ENCODE measurements around the gene SLC12A2.

SLC12A2 gene

GRCh38 chr5:128082551-128083032 lies 974 bp upstream of the SLC12A2 start:
- FAIRE-seq (no peak), DNase-seq (ENCODE audit: insufficient read length, low spot score) (no peak)
- TF ChIP-seq POLR2A (IDR thresholded peaks at IDR 0.05; ENCODE audit: low read depth, low read length): no peak

GRCh38 chr5:128083811-128084227 lies 253 bp downstream of the SLC12A2 start:
- peak; percentile 78 for TF ChIP-seq POLR2A (IDR thresholded peaks at IDR 0.05; ENCODE audit: low read depth, low read length)
- DNase-seq (ENCODE audit: insufficient read length, low spot score) (no peak), FAIRE-seq (no peak)

DNA sequence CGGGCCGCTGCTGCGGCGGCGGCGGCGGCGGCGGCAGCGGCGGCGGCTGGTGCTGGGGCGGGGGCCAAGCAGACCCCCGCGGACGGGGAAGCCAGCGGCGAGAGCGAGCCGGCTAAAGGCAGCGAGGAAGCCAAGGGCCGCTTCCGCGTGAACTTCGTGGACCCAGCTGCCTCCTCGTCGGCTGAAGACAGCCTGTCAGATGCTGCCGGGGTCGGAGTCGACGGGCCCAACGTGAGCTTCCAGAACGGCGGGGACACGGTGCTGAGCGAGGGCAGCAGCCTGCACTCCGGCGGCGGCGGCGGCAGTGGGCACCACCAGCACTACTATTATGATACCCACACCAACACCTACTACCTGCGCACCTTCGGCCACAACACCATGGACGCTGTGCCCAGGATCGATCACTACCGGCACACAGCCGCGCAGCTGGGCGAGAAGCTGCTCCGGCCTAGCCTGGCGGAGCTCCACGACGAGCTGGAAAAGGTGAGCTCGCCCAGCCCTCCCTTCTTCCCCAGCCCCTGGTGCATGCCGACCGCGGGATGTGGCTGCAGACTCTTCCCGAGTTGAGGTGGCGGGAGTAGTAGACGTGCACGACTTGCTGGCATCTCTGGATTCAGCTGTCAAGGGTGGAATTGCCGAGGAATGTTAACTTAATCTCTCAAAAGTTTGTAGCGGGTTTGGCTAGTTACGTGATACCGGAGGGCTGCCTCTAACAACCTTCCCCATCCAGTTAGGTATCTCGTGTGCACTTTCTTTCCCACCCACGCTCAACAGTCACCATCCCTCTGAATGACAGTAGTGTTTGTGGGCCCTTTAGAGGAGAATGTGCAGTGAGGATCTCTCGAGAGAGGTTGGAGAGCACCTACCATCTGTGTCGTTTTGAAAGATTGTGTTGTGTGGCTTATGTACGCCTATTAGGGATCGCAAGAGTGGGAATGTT lies 932 bp downstream of the SLC12A2 start:
- DNase-seq (ENCODE audit: insufficient read length, low spot score) (no peak), FAIRE-seq (no peak)
- no peak for TF ChIP-seq POLR2A (IDR thresholded peaks at IDR 0.05; ENCODE audit: low read depth, low read length)

- FAIRE-seq (no peak), DNase-seq (ENCODE audit: insufficient read length, low spot score) (no peak)
- TF ChIP-seq POLR2A (IDR thresholded peaks at IDR 0.05; ENCODE audit: low read depth, low read length): no peak
Measured at GRCh38 chr5:128085413-128085812, 1.8 kb downstream of the SLC12A2 start.

- no peak for FAIRE-seq
- DNase-seq (ENCODE audit: insufficient read length, low spot score): no peak
- no peak for TF ChIP-seq POLR2A (IDR thresholded peaks at IDR 0.05; ENCODE audit: low read depth, low read length)
Measured at GRCh38 chr5:128091579-128091978, 8.0 kb downstream of the SLC12A2 start.

DNA sequence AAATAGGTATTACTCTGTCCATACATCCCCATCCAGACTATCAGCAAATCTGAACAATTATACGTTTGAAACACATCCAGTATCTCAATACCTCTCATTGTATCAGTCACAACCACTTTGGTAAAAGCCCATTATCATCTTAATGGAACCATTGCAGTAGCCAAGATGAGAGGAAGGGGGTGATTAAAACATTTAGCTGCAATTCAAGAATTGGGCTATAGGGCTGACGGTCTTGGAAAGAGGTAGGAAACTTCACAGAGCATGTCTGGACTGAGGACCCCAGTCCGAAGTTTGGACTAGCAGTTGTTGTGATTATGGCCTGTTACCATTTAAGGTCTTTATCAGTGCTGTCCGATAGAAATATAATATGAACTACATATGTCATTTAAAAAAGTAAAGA lies 8.6 kb downstream of the SLC12A2 start:
- TF ChIP-seq POLR2A (IDR thresholded peaks at IDR 0.05; ENCODE audit: low read depth, low read length): no peak
- DNase-seq (ENCODE audit: insufficient read length, low spot score): no peak
- FAIRE-seq: no peak

DNA sequence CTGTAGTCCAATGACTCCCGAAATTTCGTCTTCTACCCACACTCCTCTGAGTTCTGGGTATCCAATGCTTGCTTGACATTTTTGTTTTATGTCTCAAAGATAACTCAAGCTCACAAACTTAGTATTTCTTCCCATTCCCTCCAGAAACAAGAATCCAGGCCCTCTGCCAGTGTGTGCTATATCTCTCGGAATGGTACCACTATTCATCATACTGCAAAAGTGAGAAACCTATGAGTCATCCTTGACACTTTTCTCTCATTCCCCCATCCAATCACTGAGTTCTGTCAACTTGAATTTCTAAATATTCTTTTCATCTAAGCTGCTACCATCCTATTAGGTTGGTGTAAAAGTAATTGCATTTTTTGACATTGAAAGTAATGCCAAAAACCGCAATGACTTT lies 9.8 kb downstream of the SLC12A2 start:
- FAIRE-seq (no peak), DNase-seq (ENCODE audit: insufficient read length, low spot score) (no peak)
- no peak for TF ChIP-seq POLR2A (IDR thresholded peaks at IDR 0.05; ENCODE audit: low read depth, low read length)

DNA sequence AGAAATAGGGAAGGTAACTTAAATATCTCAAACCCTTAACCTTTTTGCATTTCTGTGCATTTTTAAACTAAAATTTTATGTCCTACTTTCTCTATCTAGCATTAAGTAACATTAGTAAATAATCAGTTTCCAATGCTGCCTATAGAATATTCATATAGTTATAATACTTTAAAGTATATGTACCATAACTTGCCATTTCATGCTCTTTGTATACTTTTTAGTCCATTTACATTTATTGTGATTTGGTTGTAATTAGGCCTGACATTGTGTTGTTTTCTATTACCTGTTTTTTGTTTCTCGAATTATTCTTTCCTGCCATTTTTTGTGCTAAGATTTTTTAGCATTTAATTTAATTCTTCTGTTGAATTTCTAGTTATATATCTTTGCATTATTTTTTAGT lies 13.7 kb downstream of the SLC12A2 start:
- FAIRE-seq (no peak), DNase-seq (ENCODE audit: insufficient read length, low spot score) (no peak)
- no peak for TF ChIP-seq POLR2A (IDR thresholded peaks at IDR 0.05; ENCODE audit: low read depth, low read length)

GRCh38 chr5:128097781-128098180 lies 14.2 kb downstream of the SLC12A2 start:
- DNase-seq (ENCODE audit: insufficient read length, low spot score): no peak
- FAIRE-seq: no peak
- no peak for TF ChIP-seq POLR2A (IDR thresholded peaks at IDR 0.05; ENCODE audit: low read depth, low read length)

GRCh38 chr5:128099944-128100343 lies 16.4 kb downstream of the SLC12A2 start:
- DNase-seq (ENCODE audit: insufficient read length, low spot score) (no peak), FAIRE-seq (no peak)
- no peak for TF ChIP-seq POLR2A (IDR thresholded peaks at IDR 0.05; ENCODE audit: low read depth, low read length)

DNA sequence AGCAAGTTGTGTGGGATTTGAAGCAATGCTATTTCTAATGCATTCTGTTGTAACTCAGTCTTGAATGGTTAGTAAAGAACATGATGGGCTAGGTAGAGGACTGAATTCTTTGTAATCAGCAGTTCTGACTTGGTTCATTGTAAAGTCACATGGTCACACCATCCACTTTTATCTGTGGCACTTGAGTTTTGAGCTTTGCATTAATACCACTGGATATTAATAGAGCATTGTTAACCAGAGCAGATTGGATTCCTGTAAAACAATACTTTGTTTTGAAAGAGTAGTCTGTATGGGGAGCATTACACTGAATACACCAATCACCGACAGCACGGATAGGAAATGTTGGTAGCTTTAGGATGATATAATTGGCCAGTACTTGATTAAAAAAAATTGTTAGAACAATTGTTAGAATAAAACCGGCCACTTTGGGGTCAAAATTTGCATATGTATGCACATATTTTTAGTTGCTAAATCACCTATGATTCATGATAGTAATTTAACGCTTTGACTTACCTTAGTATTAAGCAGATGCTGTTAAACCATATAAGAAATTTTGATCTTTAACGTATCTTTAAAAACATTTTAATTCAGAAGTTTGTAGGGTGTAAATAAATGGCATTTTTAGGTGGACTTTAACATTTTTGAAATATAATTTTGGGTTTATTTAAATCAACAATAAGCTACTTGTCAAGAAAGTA lies 17.4 kb downstream of the SLC12A2 start:
- no peak for TF ChIP-seq POLR2A (IDR thresholded peaks at IDR 0.05; ENCODE audit: low read depth, low read length)
- DNase-seq (ENCODE audit: insufficient read length, low spot score) (no peak), FAIRE-seq (no peak)

DNA sequence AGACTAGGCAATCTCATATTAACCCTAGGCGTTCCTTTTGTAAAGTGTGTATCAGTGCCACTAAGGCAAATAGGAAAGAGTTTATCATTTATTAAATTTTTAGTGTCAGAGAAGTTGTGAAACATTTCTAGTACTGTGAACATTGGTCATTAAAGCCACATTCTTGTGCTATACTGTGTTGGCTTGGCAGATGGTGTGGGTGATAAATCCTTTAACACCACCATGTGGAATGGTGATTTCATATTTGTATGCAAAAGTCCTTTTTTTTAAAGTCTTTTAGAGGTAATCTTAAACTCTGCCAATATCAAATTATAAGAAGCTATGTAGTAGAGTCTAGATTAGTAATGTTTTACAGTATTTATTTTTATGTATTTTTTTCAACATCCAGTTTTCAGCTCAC lies 18.1 kb downstream of the SLC12A2 start:
- FAIRE-seq (no peak), DNase-seq (ENCODE audit: insufficient read length, low spot score) (no peak)
- TF ChIP-seq POLR2A (IDR thresholded peaks at IDR 0.05; ENCODE audit: low read depth, low read length): no peak

- FAIRE-seq: no peak
- no peak for DNase-seq (ENCODE audit: insufficient read length, low spot score)
- TF ChIP-seq POLR2A (IDR thresholded peaks at IDR 0.05; ENCODE audit: low read depth, low read length): no peak
Measured at GRCh38 chr5:128105203-128105602, 21.6 kb downstream of the SLC12A2 start.

- FAIRE-seq (no peak), DNase-seq (ENCODE audit: insufficient read length, low spot score) (no peak)
- TF ChIP-seq POLR2A (IDR thresholded peaks at IDR 0.05; ENCODE audit: low read depth, low read length): no peak
Measured at GRCh38 chr5:128109138-128109537, 25.6 kb downstream of the SLC12A2 start.
